GM23338 (cell line): Measurements from ENCODE around the gene DLG2. TPM values are rescaled to one million over a fixed set of nuclear protein-coding genes. Genes with fewer than 3 reads are reported as not detected.

Experiments used
- ATAC-seq: fragments of 200-7000 bp; cut with Tn5 transposase; 3 replicates; pipeline ENCODE4 v1.9.1; 2020
- DNase-seq: peaks from one replicate; pipeline ENCODE4 v3.0.0-alpha.2; 2015; ENCODE audit warnings: low spot score
- H2AFZ ChIP-seq: fragments of 200-600 bp; sonication (generic); 2 replicates; pipeline ENCODE4 v1.8.0; 2016; ENCODE audit warnings: antibody characterized with exemption, mild to moderate bottlenecking, moderate library complexity
- H3F3A ChIP-seq: fragments of 200-600 bp; sonication (generic); replicated peaks from 2 replicates; pipeline ENCODE4 v1.8.0; 2017; ENCODE audit warnings: antibody characterized with exemption, mixed run types, low read depth
- H3K27ac ChIP-seq: fragments of 200-600 bp; sonication (generic); 2 replicates; pipeline ENCODE4 v1.6.1; 2016; ENCODE audit warnings: low read depth
- H3K27me3 ChIP-seq: fragments of 200-600 bp; sonication (generic); 2 replicates; pipeline ENCODE4 v1.8.0; 2016; ENCODE audit warnings: mild to moderate bottlenecking, mixed run types, moderate library complexity; ENCODE audit not compliant: insufficient read depth
- H3K36me3 ChIP-seq: fragments of 200-600 bp; sonication (generic); 2 replicates; pipeline ENCODE4 v1.8.0; 2016; ENCODE audit warnings: mild to moderate bottlenecking; ENCODE audit not compliant: insufficient read depth
- H3K4me1 ChIP-seq: fragments of 200-600 bp; sonication (generic); 2 replicates; pipeline ENCODE4 v1.8.0; 2016; ENCODE audit warnings: mild to moderate bottlenecking, moderate library complexity; ENCODE audit not compliant: insufficient read depth
- H3K4me2 ChIP-seq: fragments of 200-600 bp; sonication (generic); 2 replicates; pipeline ENCODE4 v1.7.1; 2017; ENCODE audit warnings: mixed run types
- H3K4me3 ChIP-seq: fragments of 200-600 bp; sonication (generic); 2 replicates; pipeline ENCODE4 v1.6.1; 2016; ENCODE audit warnings: mixed run types
- H3K79me2 ChIP-seq: fragments of 200-600 bp; sonication (generic); replicated peaks from 2 replicates; pipeline ENCODE4 v1.8.0; 2017; ENCODE audit warnings: mild to moderate bottlenecking; ENCODE audit not compliant: insufficient read depth
- H3K9me2 ChIP-seq: fragments of 200-600 bp; sonication (generic); 2 replicates; pipeline ENCODE4 v1.8.0; 2017; ENCODE audit not compliant: insufficient read depth
- H4K20me1 ChIP-seq: fragments of 200-600 bp; sonication (generic); replicated peaks from 2 replicates; pipeline ENCODE4 v1.8.0; 2017; ENCODE audit warnings: mild to moderate bottlenecking; ENCODE audit not compliant: insufficient read depth
- H3K27ac Mint-ChIP-seq: 2 replicates; pipeline ENCODE4 v1.8.0; 2020; ENCODE audit warnings: inconsistent platforms, mild to moderate bottlenecking, moderate library complexity, mixed read lengths
- H3K27me3 Mint-ChIP-seq: 3 replicates; pipeline ENCODE4 v1.8.0; 2022; ENCODE audit warnings: low read depth, mild to moderate bottlenecking, moderate library complexity, mixed read lengths, inconsistent platforms; ENCODE audit not compliant: insufficient read depth, poor library complexity
- H3K36me3 Mint-ChIP-seq: 3 replicates; pipeline ENCODE4 v1.8.0; 2021; ENCODE audit warnings: low read depth, mild to moderate bottlenecking, inconsistent platforms, moderate library complexity, mixed read lengths
- H3K4me1 Mint-ChIP-seq: 3 replicates; pipeline ENCODE4 v1.8.0; 2020; ENCODE audit warnings: mild to moderate bottlenecking, inconsistent platforms, mixed read lengths
- H3K4me3 Mint-ChIP-seq: 3 replicates; pipeline ENCODE4 v1.8.0; 2021; ENCODE audit warnings: moderate library complexity, mild to moderate bottlenecking, inconsistent platforms, mixed read lengths
- H3K9me3 Mint-ChIP-seq: 3 replicates; pipeline ENCODE4 v1.8.0; 2020; ENCODE audit warnings: moderate library complexity, mild to moderate bottlenecking, inconsistent platforms, mixed read lengths
- CREB1 ChIP-seq: fragments of 250-450 bp; sonication (Bioruptor Pico); IDR thresholded peaks from 2 replicates; pipeline ENCODE4 v1.5.0; 2020; ENCODE audit warnings: low read depth, mild to moderate bottlenecking, moderate library complexity
- CTCF ChIP-seq, 2 experiments: fragments of 200-600 bp in 1 of 2; sonication (generic) in 1 of 2; conservative IDR thresholded peaks; 2 replicates each; pipeline versions ENCODE4 v1.5.1 to v1.6.1; 2016 to 2017; ENCODE audit warnings: antibody characterized with exemption in 2 of 2, low read depth in 2 of 2, mild to moderate bottlenecking in 2 of 2, moderate library complexity in 1 of 2
- ETS1 ChIP-seq: IDR thresholded peaks from 2 replicates; pipeline ENCODE4 v1.6.1; 2016; ENCODE audit warnings: antibody characterized with exemption
- EZH2 ChIP-seq: fragments of 200-600 bp; sonication (generic); IDR thresholded peaks from one replicate; pipeline ENCODE4 v1.8.0; 2017; ENCODE audit warnings: antibody characterized with exemption, mild to moderate bottlenecking, low read depth; ENCODE audit not compliant: unreplicated experiment
- EZH2phosphoT487 ChIP-seq: fragments of 200-600 bp; sonication (generic); IDR thresholded peaks from one replicate; pipeline ENCODE4 v1.8.1; 2018; ENCODE audit warnings: antibody characterized with exemption; ENCODE audit not compliant: unreplicated experiment
- JUNB ChIP-seq: IDR thresholded peaks from one replicate; pipeline ENCODE4 v1.6.1; 2016; ENCODE audit warnings: antibody characterized with exemption; ENCODE audit not compliant: unreplicated experiment
- NANOG ChIP-seq: IDR thresholded peaks from 2 replicates; pipeline ENCODE4 v1.6.1; 2016; ENCODE audit warnings: antibody characterized with exemption, borderline replicate concordance
- POLR2AphosphoS5 ChIP-seq: IDR thresholded peaks from 2 replicates; pipeline ENCODE4 v1.6.1; 2016; ENCODE audit warnings: antibody characterized with exemption, low read depth
- STAT1 ChIP-seq: IDR thresholded peaks from one replicate; pipeline ENCODE4 v1.6.1; 2016; ENCODE audit warnings: antibody characterized with exemption; ENCODE audit not compliant: unreplicated experiment
- ZNF462 ChIP-seq: fragments of 250-450 bp; sonication (Bioruptor Pico); IDR thresholded peaks from 2 replicates; pipeline ENCODE4 v1.5.0; 2020; ENCODE audit warnings: mild to moderate bottlenecking, moderate library complexity
- polyA plus RNA-seq: library from polyadenylated mRNA; unstranded; fragments of >200 nt; fragmentation: Nextera tagmentation; extraction: Ambion mirVana; gene quantifications from 2 replicates; pipeline ENCODE4 v1.2.1, GENCODE V29; 2016
- total RNA-seq: library from RNA; depleted of rRNA; stranded (reverse); fragments of >200 nt; shearing (Covaris generic); gene quantifications from 2 replicates; pipeline ENCODE4 v1.2.3, GENCODE V29; 2014

Gene DLG2
- total and polyA plus RNA-seq, 2 experiments from 2014 or later, result 19.8 to 21.5 TPM

- Mint-ChIP-seq H3K9me3 (no peaks in the 10 kb centered on the region), H3K27ac (no peak overlapping the region), H3K4me3 (no peak overlapping the region), H3K36me3 (no peaks in the 10 kb centered on the region), H3K27me3 (peaks cover 5% of the 10 kb centered on the region), H3K4me1 (peaks cover 7% of the 10 kb centered on the region)
- H3K4me3 ChIP-seq, result no peak overlapping the region
- no peaks in the 10 kb centered on the region for H3F3A ChIP-seq
- no peaks in the 10 kb centered on the region for H3K27me3 ChIP-seq
- H3K27ac ChIP-seq, result no peak overlapping the region
- H4K20me1 ChIP-seq, result no peaks in the 10 kb centered on the region
- TF ChIP-seq CREB1, result no peak
- no peak for TF ChIP-seq CTCF (conservative IDR thresholded peaks at IDR 0.05; ENCODE audit: low read depth in 2 of 2)
- no peak for TF ChIP-seq EZH2
- no peak for TF ChIP-seq POLR2AphosphoS5
- no peak for TF ChIP-seq ZNF462 (CRISPR knock-in tag)
- no peak for TF ChIP-seq EZH2phosphoT487
- no peak for TF ChIP-seq ETS1
- TF ChIP-seq JUNB, result no peak
- no peak for TF ChIP-seq NANOG
- TF ChIP-seq STAT1, result no peak
- H3K4me2 ChIP-seq, result no peak overlapping the region
- peak; percentile 15 for DNase-seq
- no peaks in the 10 kb centered on the region for H3K36me3 ChIP-seq
- ATAC-seq, result peak; percentile 74
- H3K79me2 ChIP-seq, result no peaks in the 10 kb centered on the region
- H3K9me2 ChIP-seq, result no peaks in the 10 kb centered on the region
- no peaks in the 10 kb centered on the region for H3K4me1 ChIP-seq
- 0 out of 2 replicates have a peak overlapping the region, but pooled peaks have one; percentile 15 for H2AFZ ChIP-seq
These were observed 1310.1 kb downstream of the DLG2 start for GRCh38 chr11:84316866-84317555.
